HL-60/S4 treated with retinoic acid at 250 ng/mL for 4 days and 3 days (cell line): ENCODE measurements around the gene BRICD5.

Source experiments
- in situ Hi-C: fragments of 300-500 bp; cut with MboI; formaldehyde crosslinking; loops from 2 replicates; pipeline ENCODE4 v1.7.0; 2022; ENCODE audit warnings: low sequenced_read_pairs

BRICD5 gene

DNA sequence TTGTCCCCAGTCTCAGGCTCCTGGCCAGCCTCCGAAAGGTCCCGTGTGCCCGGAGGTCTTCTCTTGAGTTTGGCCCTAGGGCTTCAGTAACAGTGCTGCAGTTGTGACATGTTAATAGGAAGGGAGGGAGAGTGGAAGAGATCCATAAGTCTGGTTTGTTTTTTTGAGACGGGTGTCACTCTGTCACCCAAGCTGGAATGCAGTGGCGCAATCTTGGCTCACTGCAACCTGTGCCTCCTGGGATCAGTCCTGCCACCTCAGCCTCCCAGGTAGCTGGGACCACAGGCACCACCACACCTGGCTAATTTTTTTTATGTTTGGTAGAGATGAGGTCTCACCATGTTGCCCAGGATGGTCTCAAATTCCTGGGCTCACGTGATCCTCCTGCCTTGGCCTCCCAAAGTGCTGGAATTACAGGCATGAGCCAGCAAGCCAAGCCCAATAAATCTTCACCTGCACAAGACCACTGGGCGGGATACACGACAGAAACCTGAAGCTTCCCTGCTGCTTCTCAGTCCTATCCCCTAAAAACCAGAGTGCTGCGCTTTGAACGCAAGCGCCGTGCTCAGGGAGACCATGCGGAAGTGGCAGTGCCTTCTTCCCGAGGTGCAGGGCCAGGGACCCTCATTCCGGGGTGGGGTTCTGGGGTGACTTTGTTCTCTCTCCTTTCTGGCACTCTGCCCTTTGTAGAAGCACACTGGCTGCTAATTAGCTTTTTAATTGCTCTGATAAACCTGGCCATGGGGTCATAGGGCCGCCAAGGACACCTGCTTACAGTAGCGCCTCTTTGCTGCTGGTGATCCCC, 44.2 kb downstream of the BRICD5 start:
- in situ Hi-C loops = no loop called here

DNA sequence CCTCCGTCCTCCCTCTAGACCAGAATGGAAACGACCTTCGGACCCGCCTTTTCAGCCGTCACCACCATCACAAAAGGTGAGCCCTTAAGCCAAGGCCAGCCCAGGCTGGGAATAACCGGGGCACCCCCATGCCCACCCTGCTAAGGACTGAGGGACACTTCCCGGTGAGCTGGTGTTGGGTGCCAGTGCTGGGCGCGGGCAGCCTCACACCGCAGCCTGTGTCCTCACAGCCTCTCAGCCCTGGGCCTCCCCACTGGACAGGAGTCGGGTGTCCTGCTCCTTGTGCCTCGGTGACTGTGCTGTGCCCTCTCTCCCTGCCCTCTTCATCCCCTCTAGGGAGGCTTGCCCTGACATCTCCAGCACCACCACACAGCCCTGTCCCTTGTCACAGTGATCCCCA, 44.8 kb downstream of the BRICD5 start:
- in situ Hi-C loops = no loop called here

DNA sequence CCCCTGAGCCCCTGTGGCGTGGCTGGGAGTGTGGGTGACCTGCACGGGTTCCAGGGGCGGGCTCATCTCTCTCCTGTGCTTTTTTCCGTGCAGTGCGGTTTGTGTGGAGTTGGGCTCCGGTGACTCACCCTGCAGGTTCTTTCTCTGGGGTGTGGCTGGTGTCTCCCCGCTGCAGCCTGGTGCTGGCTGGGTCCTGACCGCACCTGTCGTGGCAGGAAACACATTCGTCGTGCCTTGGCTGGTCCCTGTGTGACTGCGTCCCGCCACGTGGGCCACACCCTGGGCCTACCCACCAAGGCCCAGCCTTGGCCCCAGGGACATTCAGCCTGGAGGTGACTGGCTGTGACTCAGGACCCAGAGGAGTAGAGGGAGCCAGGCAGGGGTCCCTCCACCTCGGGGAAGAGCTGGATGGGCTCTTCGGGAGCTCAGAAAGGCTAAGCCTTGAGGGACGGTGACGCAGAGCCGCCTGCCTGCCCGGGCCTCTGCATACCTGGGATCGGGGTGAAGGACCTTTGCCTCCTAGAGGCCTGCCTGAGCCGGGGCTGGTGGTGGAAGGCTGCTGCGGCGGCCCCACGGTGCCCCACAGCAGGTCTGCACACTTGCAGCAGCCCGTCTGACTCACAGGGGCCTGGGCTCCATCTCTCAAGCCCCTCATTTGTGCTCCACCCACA, 47.3 kb downstream of the BRICD5 start:
- in situ Hi-C loops = no loop called here

DNA sequence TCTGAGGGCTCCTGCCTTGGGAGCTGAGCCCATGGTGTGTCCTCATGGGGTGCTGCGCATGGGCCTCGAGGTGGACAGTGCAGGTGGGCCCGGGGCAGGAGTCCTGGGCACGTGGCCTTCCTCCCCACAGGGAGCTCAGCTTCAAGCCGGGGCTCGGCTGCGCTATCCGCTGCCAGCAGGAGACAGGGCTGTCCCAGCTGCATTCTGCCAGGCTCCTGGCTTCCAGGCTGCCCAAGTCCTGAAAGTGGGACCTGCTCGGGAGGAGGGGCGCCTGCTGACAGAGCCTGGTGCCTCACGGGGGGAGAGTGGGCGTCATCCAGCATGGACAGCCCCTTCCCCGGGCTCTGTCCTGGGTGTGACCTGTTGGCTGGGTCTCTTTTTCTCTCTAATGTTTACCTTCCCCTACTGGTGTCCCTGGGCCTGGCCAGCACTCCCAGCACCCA, 48.0 kb downstream of the BRICD5 start:
- in situ Hi-C loops = no loop called here

DNA sequence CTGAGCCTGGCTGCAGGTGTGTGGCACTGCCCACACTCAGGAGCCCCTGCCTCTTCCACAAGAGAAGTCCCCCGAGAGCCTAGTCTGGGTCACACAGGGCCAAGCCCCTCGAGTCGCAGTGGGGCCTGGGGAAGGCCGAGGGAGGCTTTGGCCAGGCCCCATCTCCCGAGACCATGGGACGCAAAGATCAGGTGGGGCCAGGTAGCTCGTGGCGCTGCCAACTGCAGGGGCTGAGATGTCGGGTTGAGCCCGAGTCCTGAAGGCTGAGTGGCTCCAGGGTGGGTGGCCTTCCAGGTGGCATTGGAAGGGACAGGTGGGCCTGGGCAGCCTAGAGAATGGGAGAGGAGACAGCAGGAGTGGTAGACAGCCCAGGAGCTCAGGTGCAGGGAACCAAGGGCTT, 48.8 kb downstream of the BRICD5 start:
- in situ Hi-C loops = no loop called here

DNA sequence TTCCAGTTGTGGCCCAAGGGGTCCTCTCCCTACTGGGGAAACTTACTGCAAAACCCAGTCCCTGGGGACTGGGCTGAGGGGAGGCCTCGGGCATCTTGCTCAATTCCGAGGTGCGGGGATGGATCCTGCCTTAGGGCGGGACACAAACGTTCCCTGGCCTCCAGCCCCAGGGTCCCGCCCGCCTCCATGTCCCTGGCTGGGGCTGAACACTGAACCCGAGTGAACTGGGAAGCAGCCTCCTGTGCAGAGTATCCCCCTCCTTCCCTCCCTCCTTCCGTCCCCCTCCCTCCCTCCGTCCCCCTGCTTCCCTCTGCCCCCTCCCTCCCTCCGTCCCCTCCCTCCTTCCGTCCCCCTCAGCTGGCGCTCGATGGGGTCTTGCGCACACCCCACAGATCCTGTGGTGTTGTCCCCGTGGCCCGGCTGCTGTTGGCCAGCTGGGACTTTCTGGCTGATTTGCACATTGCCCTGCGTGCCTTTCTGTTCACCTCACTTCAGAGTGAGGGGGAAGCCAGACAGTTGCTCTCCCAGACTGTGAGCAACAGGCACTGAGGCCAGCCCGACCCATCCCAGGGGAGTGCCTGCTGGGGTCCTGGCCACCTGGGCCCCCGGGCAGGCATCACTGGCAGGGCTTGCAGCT, 49.6 kb downstream of the BRICD5 start:
- in situ Hi-C loops = no loop called here
